HG03039 (cell line): ENCODE measurements around the gene SGSM2.

Source experiments
- ATAC-seq: cut with Tn5 transposase; IDR thresholded peaks from one replicate; pipeline ENCODE4 v1.9.1; 2021; ENCODE audit warnings: mild to moderate bottlenecking, moderate library complexity; ENCODE audit not compliant: unreplicated experiment

The SGSM2 gene

GRCh38 chr17:2416010-2416734, 78.9 kb downstream of the SGSM2 start:
- ATAC-seq: no peak

DNA sequence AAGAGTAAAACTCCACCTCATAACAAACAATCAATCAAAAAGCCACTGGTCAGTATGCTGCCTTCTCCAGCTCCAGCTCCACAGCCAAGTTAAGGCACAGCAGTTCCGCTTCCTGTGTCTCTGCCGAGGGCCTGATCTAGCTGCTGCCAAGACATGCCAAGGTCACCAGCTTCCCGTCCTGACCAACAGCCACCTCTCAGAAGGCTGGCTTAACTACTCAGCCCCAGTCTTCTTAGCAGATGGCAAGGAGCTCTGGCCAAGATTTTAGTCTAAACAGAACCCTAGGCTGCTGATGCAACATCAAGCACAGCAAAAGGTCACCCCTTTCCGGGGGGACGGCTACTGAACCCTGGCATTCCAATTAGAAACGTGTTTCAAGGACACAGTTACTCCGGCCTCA, 81.3 kb downstream of the SGSM2 start:
- ATAC-seq: no peak

GRCh38 chr17:2419486-2419885, 82.2 kb downstream of the SGSM2 start:
- no peak for ATAC-seq

DNA sequence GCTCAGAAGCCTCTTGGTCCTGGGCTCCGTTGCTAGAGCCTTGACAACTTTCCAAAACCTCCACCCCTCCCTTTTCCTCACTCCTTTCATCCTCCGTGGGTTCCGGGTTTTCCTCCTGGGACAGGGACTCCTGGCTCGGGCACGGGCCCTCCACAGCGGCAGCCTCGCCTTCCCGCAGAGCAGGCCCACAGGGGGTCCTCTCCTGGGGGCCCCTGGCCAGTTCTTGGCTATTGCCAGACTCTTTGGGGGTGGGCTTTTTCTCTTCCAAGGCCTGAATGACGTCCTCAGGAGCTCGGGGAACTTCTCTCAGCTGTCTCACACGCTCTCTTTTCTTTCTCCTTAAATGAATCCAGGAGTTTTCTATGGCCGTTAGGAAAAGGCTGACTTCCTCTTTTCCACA, 82.9 kb downstream of the SGSM2 start:
- no peak for ATAC-seq

- ATAC-seq: no peak
Measured at GRCh38 chr17:2421315-2422147, 84.2 kb downstream of the SGSM2 start.

- no peak for ATAC-seq
Measured at GRCh38 chr17:2423271-2423670, 86.0 kb downstream of the SGSM2 start.

- no peak for ATAC-seq
Measured at GRCh38 chr17:2427215-2427614, 89.9 kb downstream of the SGSM2 start.

GRCh38 chr17:2427910-2428309, 90.6 kb downstream of the SGSM2 start:
- no peak for ATAC-seq
